MM.1S (cell line): Measurements from ENCODE around the gene ASPSCR1.

Experiments
- EZH2 ChIP-seq: fragments of 300-600 bp; sonication (generic); optimal IDR thresholded peaks from 2 replicates; pipeline ENCODE3; 2017; ENCODE audit warnings: low read depth, mild to moderate bottlenecking, antibody characterized with exemption, low read length, mixed read lengths
- EZH2phosphoT487 ChIP-seq: fragments of 300-600 bp; sonication (generic); IDR thresholded peaks from 2 replicates; pipeline ENCODE4 v1.6.1; 2018; ENCODE audit warnings: antibody characterized with exemption, low read length
- TF ChIP-seq, protein P1 (sequence below): fragments of 300-600 bp; sonication (generic); IDR thresholded peaks from 2 replicates; pipeline ENCODE4 v1.5.1; 2016; ENCODE audit warnings: antibody characterized with exemption, low read length, mixed read lengths

DNA sequence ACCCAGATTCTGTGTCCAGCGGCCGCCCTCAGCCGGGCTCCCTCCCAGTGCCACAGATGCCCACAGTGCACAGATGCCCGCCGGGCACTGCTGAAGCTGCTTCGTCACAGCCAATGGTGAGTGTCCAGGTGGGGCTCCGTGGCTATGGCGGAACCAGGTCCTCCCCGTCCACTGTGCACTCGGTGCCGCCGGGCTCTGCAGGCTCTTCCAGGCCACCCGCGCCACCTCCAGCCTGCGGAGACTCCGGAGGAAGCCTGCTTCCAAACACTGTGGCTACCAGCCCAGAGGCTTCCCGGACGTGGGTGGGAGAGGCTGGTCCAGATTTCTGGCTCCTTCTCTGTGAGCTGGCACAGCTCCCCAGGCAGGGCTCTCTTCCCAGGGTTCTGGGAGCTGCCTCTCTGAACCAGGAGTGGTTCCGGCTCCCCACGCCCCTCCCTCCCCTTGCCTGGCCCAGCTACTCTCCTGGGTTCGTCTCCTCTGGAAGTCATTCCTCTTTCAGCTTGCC is 37.5 kb upstream of the ASPSCR1 start:
- TF ChIP-seq EZH2phosphoT487 (no peak), EZH2 (no peak)
- TF ChIP-seq, protein P1, sequence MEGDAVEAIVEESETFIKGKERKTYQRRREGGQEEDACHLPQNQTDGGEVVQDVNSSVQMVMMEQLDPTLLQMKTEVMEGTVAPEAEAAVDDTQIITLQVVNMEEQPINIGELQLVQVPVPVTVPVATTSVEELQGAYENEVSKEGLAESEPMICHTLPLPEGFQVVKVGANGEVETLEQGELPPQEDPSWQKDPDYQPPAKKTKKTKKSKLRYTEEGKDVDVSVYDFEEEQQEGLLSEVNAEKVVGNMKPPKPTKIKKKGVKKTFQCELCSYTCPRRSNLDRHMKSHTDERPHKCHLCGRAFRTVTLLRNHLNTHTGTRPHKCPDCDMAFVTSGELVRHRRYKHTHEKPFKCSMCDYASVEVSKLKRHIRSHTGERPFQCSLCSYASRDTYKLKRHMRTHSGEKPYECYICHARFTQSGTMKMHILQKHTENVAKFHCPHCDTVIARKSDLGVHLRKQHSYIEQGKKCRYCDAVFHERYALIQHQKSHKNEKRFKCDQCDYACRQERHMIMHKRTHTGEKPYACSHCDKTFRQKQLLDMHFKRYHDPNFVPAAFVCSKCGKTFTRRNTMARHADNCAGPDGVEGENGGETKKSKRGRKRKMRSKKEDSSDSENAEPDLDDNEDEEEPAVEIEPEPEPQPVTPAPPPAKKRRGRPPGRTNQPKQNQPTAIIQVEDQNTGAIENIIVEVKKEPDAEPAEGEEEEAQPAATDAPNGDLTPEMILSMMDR = no peak
